Measurements from ENCODE around the gene PSMA4.

Gene PSMA4

DNA sequence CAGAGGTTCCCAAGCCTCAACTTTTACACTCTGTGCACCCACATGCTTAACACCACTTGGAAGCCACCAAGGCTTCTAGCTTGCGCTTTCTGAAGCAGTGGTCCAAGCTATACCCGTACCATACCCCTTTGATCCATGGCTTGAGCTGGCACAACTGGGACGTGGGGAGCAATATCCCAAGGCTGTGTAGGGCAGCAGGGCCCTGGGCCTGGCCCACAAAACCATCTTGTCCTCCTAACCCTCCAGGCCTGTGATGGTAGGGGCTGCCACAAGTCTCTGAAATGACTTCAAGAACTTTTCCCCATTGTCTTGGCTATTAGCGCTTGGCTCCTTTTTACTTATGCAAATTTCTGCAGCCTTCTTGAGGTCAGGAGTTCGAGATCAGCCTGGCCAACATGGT is 16.0 kb upstream of the PSMA4 start:
- H3K4me2 ChIP-seq (ENCODE audit: low read length), result no peak overlapping the region
- no peak overlapping the region for H3K27ac ChIP-seq
- H2AFZ ChIP-seq, result no peak overlapping the region
- no peaks in the 10 kb centered on the region for H3K9me3 ChIP-seq (ENCODE audit: control insufficient read depth, low read length)
- no peak overlapping the region for H3K9ac ChIP-seq
- TF ChIP-seq, protein P1, sequence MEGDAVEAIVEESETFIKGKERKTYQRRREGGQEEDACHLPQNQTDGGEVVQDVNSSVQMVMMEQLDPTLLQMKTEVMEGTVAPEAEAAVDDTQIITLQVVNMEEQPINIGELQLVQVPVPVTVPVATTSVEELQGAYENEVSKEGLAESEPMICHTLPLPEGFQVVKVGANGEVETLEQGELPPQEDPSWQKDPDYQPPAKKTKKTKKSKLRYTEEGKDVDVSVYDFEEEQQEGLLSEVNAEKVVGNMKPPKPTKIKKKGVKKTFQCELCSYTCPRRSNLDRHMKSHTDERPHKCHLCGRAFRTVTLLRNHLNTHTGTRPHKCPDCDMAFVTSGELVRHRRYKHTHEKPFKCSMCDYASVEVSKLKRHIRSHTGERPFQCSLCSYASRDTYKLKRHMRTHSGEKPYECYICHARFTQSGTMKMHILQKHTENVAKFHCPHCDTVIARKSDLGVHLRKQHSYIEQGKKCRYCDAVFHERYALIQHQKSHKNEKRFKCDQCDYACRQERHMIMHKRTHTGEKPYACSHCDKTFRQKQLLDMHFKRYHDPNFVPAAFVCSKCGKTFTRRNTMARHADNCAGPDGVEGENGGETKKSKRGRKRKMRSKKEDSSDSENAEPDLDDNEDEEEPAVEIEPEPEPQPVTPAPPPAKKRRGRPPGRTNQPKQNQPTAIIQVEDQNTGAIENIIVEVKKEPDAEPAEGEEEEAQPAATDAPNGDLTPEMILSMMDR (IDR thresholded peaks at IDR 0.05), result no peak
- H3K36me3 ChIP-seq (ENCODE audit: control insufficient read depth, insufficient read depth, low read length), result no peaks in the 10 kb centered on the region
- no peak overlapping the region for H3K4me3 ChIP-seq (ENCODE audit: low read depth, low read length)
- H3K27me3 ChIP-seq (ENCODE audit: control insufficient read depth, insufficient read depth, low read length), result no peaks in the 10 kb centered on the region
- H3K79me2 ChIP-seq, result no peaks in the 10 kb centered on the region
- no peaks in the 10 kb centered on the region for H3K4me1 ChIP-seq

DNA sequence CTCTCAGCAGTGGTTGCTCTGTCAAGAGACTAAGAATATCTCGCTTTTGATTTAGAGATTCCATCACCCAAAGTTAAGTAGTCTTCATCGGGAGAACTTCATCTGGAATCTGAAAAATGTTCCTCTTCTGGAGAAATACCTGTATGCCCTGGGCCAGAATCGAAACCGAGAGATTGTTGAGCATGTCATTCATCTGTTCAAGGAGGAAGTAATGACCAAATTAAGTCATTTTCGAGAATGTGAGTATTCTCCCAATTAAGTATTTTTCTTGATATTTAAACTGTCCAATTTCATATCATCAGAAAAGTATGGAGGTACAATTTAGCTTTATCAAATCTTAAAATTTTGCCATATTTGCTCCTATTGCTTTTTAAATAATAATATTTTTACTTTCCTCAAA is 12.9 kb upstream of the PSMA4 start:
- Histone ChIP-seq H3K79me2 (no peaks in the 10 kb centered on the region), H3K4me3 (ENCODE audit: low read depth, low read length) (no peak overlapping the region), H3K9me3 (ENCODE audit: control insufficient read depth, low read length) (no peaks in the 10 kb centered on the region), H3K4me2 (ENCODE audit: low read length) (no peak overlapping the region), H3K36me3 (ENCODE audit: control insufficient read depth, insufficient read depth, low read length) (no peaks in the 10 kb centered on the region), H3K27me3 (ENCODE audit: control insufficient read depth, insufficient read depth, low read length) (no peaks in the 10 kb centered on the region), H3K9ac (no peak overlapping the region), H2AFZ (no peak overlapping the region), H3K27ac (no peak overlapping the region), H3K4me1 (no peaks in the 10 kb centered on the region)
- TF ChIP-seq, protein P1 (IDR thresholded peaks at IDR 0.05), result no peak

DNA sequence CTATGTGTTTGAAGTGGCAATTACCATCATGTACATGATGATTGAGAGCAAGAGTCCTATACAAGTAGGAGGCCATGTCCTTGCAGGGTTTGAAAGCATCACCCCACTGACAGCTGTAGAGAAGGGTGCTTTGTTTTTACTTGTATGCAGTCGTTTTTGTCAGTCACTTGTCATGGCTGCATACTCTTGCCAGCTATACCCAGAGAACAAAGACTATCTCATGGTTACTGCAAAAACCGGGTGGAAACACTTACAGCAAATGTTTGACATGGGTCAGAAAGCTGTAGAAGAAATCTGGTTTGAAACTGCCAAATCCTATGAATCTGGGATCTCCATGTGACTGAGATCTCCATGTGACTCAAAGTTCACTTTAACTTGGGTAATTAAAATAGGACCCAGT is 6.9 kb upstream of the PSMA4 start:
- no peaks in the 10 kb centered on the region for H3K4me1 ChIP-seq
- no peak overlapping the region for H3K9ac ChIP-seq
- no peaks in the 10 kb centered on the region for H3K36me3 ChIP-seq (ENCODE audit: control insufficient read depth, insufficient read depth, low read length)
- H3K79me2 ChIP-seq, result no peaks in the 10 kb centered on the region
- no peak overlapping the region for H2AFZ ChIP-seq
- H3K27me3 ChIP-seq (ENCODE audit: control insufficient read depth, insufficient read depth, low read length), result no peaks in the 10 kb centered on the region
- TF ChIP-seq, protein P1 (IDR thresholded peaks at IDR 0.05), result no peak
- no peak overlapping the region for H3K4me3 ChIP-seq (ENCODE audit: low read depth, low read length)
- no peak overlapping the region for H3K27ac ChIP-seq
- no peak overlapping the region for H3K4me2 ChIP-seq (ENCODE audit: low read length)
- H3K9me3 ChIP-seq (ENCODE audit: control insufficient read depth, low read length), result no peaks in the 10 kb centered on the region

DNA sequence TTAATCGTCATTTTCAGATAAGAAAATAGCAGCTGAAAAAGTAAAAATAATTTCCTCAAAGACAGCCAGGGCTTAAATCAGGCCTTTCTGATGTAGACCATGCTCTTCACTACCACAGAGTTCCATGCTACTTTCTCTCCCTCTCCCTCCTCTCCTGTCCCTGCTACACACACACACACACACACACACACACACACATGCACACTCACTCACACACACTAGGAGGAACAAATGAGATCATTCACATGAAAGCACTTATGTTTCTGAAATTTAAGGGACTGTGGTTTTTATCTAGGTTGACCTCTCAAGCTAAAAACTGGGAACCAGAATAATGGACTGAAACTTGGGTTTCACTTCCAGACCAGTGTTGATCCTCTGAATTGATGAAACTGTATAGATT is 4.1 kb upstream of the PSMA4 start:
- Histone ChIP-seq H3K9ac (no peak overlapping the region), H3K4me1 (no peaks in the 10 kb centered on the region), H3K27ac (no peak overlapping the region), H3K36me3 (ENCODE audit: control insufficient read depth, insufficient read depth, low read length) (no peaks in the 10 kb centered on the region), H3K4me3 (ENCODE audit: low read depth, low read length) (no peak overlapping the region), H3K79me2 (no peaks in the 10 kb centered on the region), H3K4me2 (ENCODE audit: low read length) (no peak overlapping the region), H2AFZ (no peak overlapping the region), H3K9me3 (ENCODE audit: control insufficient read depth, low read length) (no peaks in the 10 kb centered on the region), H3K27me3 (ENCODE audit: control insufficient read depth, insufficient read depth, low read length) (no peaks in the 10 kb centered on the region)
- TF ChIP-seq, protein P1 (IDR thresholded peaks at IDR 0.05), result no peak

DNA sequence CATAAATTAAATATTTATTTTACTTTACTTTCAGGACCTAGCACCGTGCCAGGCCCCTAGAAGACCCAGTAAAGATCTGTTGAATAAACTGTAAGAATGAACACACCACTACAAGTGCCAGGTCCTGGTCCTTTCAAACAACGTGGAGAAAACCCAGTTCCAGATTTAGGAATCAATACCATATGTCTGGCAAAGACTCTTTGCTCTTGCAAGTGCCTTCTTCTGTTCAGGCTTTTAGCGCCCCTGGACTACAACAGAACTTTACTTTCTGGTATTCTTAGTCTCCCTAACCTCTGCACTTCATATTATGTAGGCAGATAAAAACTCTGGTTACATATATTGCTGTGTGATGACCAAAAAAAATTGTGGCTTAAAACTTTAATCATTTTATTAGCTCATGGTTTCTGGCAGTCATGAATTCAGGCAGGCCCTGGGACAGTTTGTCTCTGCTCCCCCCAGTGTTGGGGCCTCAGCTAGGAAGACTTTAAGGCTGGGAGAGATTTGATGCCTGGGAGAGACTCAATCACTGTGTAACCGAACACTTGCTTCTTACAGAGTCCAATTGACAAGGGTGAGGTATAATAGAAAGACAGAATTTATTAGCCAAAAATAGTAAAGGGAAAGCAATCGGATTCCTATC is 2.9 kb upstream of the PSMA4 start:
- H2AFZ ChIP-seq, result no peak overlapping the region
- H3K4me3 ChIP-seq (ENCODE audit: low read depth, low read length), result no peak overlapping the region
- H3K27me3 ChIP-seq (ENCODE audit: control insufficient read depth, insufficient read depth, low read length), result no peaks in the 10 kb centered on the region
- no peaks in the 10 kb centered on the region for H3K79me2 ChIP-seq
- no peaks in the 10 kb centered on the region for H3K9me3 ChIP-seq (ENCODE audit: control insufficient read depth, low read length)
- TF ChIP-seq, protein P1 (IDR thresholded peaks at IDR 0.05), result no peak
- H3K4me2 ChIP-seq (ENCODE audit: low read length), result no peak overlapping the region
- H3K27ac ChIP-seq, result no peak overlapping the region
- no peaks in the 10 kb centered on the region for H3K4me1 ChIP-seq
- H3K9ac ChIP-seq, result no peak overlapping the region
- H3K36me3 ChIP-seq (ENCODE audit: control insufficient read depth, insufficient read depth, low read length), result no peaks in the 10 kb centered on the region
